Upper lobe of left lung (tissue), 6 donors: ENCODE results near the gene LRIT2. TPM values are rescaled to one million over a fixed set of nuclear protein-coding genes. Genes with fewer than 3 reads are reported as not detected.

ENCODE experiments used
- ATAC-seq, 2 donors: fragments of 200-7000 bp; cut with Tn5 transposase; one replicate each; pipeline ENCODE4 v1.9.1; 2022; ENCODE audit warnings: mild to moderate bottlenecking in 2 of 2, moderate library complexity in 2 of 2; ENCODE audit not compliant: low FRiP score in 2 of 2
- DNase-seq, 2 donors: peaks; one replicate each; pipeline ENCODE4 v3.0.0-alpha.2; 2019 to 2020
- H3K27ac ChIP-seq, 4 donors: fragments of 200-600 bp; sonication (generic); one replicate each; pipeline ENCODE4 v1.5.1; 2016 to 2019
- H3K27me3 ChIP-seq, 4 donors: fragments of 200-600 bp; sonication (generic); one replicate each; pipeline ENCODE4 v1.5.1; 2017 to 2019
- H3K36me3 ChIP-seq, 4 donors: fragments of 200-600 bp; sonication (generic); one replicate each; pipeline ENCODE4 v1.5.1; 2016 to 2019
- H3K4me1 ChIP-seq, 4 donors: fragments of 200-600 bp; sonication (generic); one replicate each; pipeline ENCODE4 v1.5.1; 2018 to 2019
- H3K4me3 ChIP-seq, 4 donors: fragments of 200-600 bp; sonication (generic); one replicate each; pipeline ENCODE4 v1.5.1; 2017 to 2019; ENCODE audit warnings: mild to moderate bottlenecking in 2 of 4, moderate library complexity in 1 of 4
- H3K9me3 ChIP-seq, 4 donors: fragments of 200-600 bp; sonication (generic); one replicate each; pipeline ENCODE4 v1.5.1; 2018 to 2019
- CTCF ChIP-seq, 6 experiments: fragments of 450-650 bp in 4 of 6; fragments of 200-600 bp in 2 of 6; sonication (generic) in 2 of 6; IDR thresholded peaks; one replicate each; pipeline ENCODE4 v1.5.1; 2016 to 2019; ENCODE audit warnings: antibody characterized with exemption in 6 of 6
- EP300 ChIP-seq, 4 donors: sonication (generic); formaldehyde crosslinking; IDR thresholded peaks; one replicate each; pipeline ENCODE4 v1.5.1; 2017; ENCODE audit warnings: antibody characterized with exemption in 4 of 4, control low read depth in 2 of 4
- POLR2A ChIP-seq, 4 donors: fragments of 450-650 bp; IDR thresholded peaks; one replicate each; pipeline ENCODE4 v1.5.1; 2016 to 2017; ENCODE audit warnings: antibody characterized with exemption in 4 of 4, mild to moderate bottlenecking in 2 of 4
- POLR2AphosphoS5 ChIP-seq, 2 donors: sonication (generic); formaldehyde crosslinking; IDR thresholded peaks; one replicate each; pipeline ENCODE4 v1.5.1; 2017; ENCODE audit warnings: antibody characterized with exemption in 2 of 2
- WGBS, 2 donors: methylation state at CpG; one replicate each; pipeline ENCODE4 v1.1.5; 2017 to 2018; 5-methylcytosine and 5-hydroxymethylcytosine counted together
- total RNA-seq, 6 donors: library from RNA; depleted of rRNA in 4 of 6; stranded (reverse); fragments of >200 nt in 4 of 6; gene quantifications; one replicate each; pipeline versions ENCODE4 v1.1.0 to v1.2.1, GENCODE V29; 2016 to 2021
- donor health status: DM: no; HTN: no; CAD: no; lungs with moderate emphysema.
- donor health status: DM: no; HTN: yes; CAD: no; lungs with severe emphysema.

Gene LRIT2
- not detected for total RNA-seq

DNA sequence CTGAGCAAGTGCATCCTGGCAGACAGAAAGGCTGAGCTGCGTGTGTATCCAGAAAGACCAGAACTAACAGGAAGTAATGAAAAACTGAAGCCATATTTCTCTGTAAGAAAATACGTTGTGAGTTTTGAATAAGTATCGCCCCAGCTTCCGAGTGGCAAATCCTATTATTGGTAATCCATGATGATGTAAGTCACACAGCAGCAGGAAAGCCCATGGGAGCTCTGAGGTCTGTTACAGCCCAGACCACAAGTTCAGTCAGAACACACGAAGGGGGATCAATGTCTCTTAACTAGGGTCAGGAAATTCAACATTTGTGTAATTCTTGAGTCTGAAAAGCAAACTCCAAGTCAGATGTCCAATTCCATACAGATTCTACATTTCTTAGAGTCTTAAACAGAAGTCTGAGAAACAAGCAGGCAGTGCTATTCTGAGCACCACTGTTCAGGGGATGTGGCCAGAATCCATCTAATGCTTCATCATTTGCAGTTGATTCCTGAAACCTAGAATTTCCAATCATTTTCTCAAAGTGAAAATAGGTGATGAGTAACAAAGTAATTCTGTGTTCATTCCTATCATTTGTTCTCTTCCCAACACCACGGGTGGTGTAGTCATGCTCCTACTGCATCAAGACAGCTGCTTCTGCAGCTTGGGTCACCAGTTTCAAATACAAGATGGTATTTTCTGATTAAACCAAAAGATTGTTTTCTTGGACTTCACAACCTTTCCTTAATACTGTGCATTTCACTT, at the start of gene LRIT2:
LRIT2 (minus strand) TSS at position 118 of the 747 bp plus-strand sequence; CDS start at position 94, 24 bp downstream.
- 66 to 70% methylated on average over 6 of the region's 6 CpGs for WGBS, 2 donors
- TF ChIP-seq POLR2AphosphoS5 (IDR thresholded peaks at IDR 0.05) (no peak), POLR2A (IDR thresholded peaks at IDR 0.05) (no peak), EP300 (IDR thresholded peaks at IDR 0.05) (no peak), CTCF (IDR thresholded peaks at IDR 0.05) (no peak)
- Histone ChIP-seq H3K9me3 (no peaks in the 10 kb centered on the region), H3K27me3 (no peaks in the 10 kb centered on the region), H3K4me1 (no peaks in the 10 kb centered on the region), H3K36me3 (no peaks in the 10 kb centered on the region), H3K4me3 (no peak within 1 kb of the TSS), H3K27ac (no peak within 1 kb of the TSS)
- DNase-seq (no peak), ATAC-seq (no peak)

DNA sequence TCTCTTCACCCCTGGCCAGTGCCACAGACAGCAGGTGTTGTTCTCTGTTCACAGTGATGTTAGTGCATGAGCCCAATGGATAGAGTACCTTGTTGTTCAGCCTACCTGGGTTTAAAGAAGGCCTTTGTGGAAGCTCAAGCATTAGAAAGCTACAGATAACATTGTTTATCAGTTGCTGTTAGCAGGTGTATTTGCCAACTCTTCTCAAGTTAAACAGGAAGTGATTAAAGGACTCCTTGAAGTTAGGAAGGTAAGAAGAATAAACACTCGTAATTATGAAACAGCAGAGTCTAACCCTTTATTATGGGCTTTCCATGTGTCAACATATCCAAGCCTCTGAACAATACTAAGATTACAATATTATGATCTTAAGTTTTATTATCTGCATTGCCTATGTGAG, 45.4 kb upstream of the LRIT2 start:
- no peak for DNase-seq
- Histone ChIP-seq H3K27ac (no peak overlapping the region), H3K9me3 (no peaks in the 10 kb centered on the region), H3K4me1 (peaks cover 0 to 8% (median 3%) of the 10 kb centered on the region in 4 donors), H3K4me3 (no peak overlapping the region), H3K36me3 (no peaks in the 10 kb centered on the region), H3K27me3 (no peaks in the 10 kb centered on the region)
- ATAC-seq: peak in 1 of 2 donors; percentile 28
- TF ChIP-seq CTCF (IDR thresholded peaks at IDR 0.05) (no peak), POLR2A (IDR thresholded peaks at IDR 0.05) (no peak), EP300 (IDR thresholded peaks at IDR 0.05) (no peak), POLR2AphosphoS5 (IDR thresholded peaks at IDR 0.05) (no peak)
- WGBS, 2 donors: 24 to 32% methylated on average over 1 of the region's 1 CpG

DNA sequence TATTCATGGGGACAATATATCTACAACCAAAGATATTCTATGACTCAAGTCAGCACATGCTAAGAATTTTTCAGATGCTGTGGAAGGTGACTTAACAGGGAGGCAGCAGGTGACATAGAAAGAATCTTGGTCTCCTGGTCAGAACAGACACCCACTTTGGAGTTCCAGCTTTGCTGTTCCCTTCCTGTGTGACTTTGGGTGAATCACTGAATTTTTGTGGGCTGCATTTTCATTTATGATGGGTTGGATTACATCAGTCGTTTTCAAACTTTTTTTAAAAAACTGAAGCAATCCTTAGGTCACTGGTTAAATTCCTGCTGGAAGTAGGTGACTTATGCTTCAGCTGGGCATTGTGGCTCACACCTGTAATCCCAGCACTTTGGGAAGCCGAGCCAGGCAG, 44.4 kb upstream of the LRIT2 start:
- no peak overlapping the region for H3K4me3 ChIP-seq
- WGBS, 2 donors: 71 to 81% methylated on average over 2 of the region's 2 CpGs
- TF ChIP-seq POLR2AphosphoS5 (IDR thresholded peaks at IDR 0.05) (no peak), EP300 (IDR thresholded peaks at IDR 0.05) (no peak), POLR2A (IDR thresholded peaks at IDR 0.05) (no peak), CTCF (IDR thresholded peaks at IDR 0.05) (no peak)
- no peak overlapping the region for H3K27ac ChIP-seq
- no peaks in the 10 kb centered on the region for H3K9me3 ChIP-seq
- DNase-seq (no peak), ATAC-seq (no peak)
- H3K4me1 ChIP-seq: peaks cover 0 to 8% (median 4%) of the 10 kb centered on the region in 4 donors
- H3K27me3 ChIP-seq: no peaks in the 10 kb centered on the region
- H3K36me3 ChIP-seq: no peaks in the 10 kb centered on the region

- H3K9me3 ChIP-seq: no peaks in the 10 kb centered on the region
- no peak overlapping the region for H3K27ac ChIP-seq
- ATAC-seq: no peak
- 73 to 88% methylated on average over 1 of the region's 1 CpG for WGBS, 2 donors
- no peak overlapping the region for H3K4me3 ChIP-seq
- no peaks in the 10 kb centered on the region for H3K27me3 ChIP-seq
- H3K4me1 ChIP-seq: peaks cover 0 to 8% (median 7%) of the 10 kb centered on the region in 4 donors
- H3K36me3 ChIP-seq: no peaks in the 10 kb centered on the region
- TF ChIP-seq POLR2A (IDR thresholded peaks at IDR 0.05) (no peak), CTCF (IDR thresholded peaks at IDR 0.05) (no peak), EP300 (IDR thresholded peaks at IDR 0.05) (no peak), POLR2AphosphoS5 (IDR thresholded peaks at IDR 0.05) (no peak)
- DNase-seq: no peak
Measured at GRCh38 chr10:84269162-84269561, 43.8 kb upstream of the LRIT2 start.
